K562 (cell line): ENCODE data around the gene GLRX2. TPM values are rescaled to one million over a fixed set of nuclear protein-coding genes. Genes with fewer than 3 reads are reported as not detected.

Experiments
- CBFA2T2 ChIP-seq: fragments of 450-650 bp; conservative IDR thresholded peaks from 2 replicates; pipeline ENCODE4 v1.6.1; 2017; ENCODE audit warnings: mild to moderate bottlenecking
- CBX2 ChIP-seq: fragments of 200-600 bp; sonication (generic); IDR thresholded peaks from one replicate; pipeline ENCODE4 v1.6.1; 2012; ENCODE audit warnings: mild to moderate bottlenecking, low read length, inconsistent platforms; ENCODE audit not compliant: insufficient read depth, poor library complexity, severe bottlenecking
- EHMT2 ChIP-seq: fragments of 450-650 bp; IDR thresholded peaks from 2 replicates; pipeline ENCODE4 v1.6.1; 2018; ENCODE audit warnings: antibody characterized with exemption
- GTF2E2 ChIP-seq: fragments of 200-800 bp; sonication (Bioruptor generic); IDR thresholded peaks from 2 replicates; pipeline ENCODE4 v1.6.1; 2016; ENCODE audit warnings: missing genetic modification characterization, missing compliant biosample characterization
- KAT7 ChIP-seq: sonication (generic); formaldehyde crosslinking; IDR thresholded peaks from 2 replicates; pipeline ENCODE4 v1.8.0; 2022; ENCODE audit warnings: missing genetic modification reagents, mild to moderate bottlenecking, borderline replicate concordance
- NR2C2 ChIP-seq, 2 experiments: fragments of 200-800 bp in 1 of 2; sonication (Bioruptor generic) in 1 of 2; sonication (generic) in 1 of 2; formaldehyde crosslinking in 1 of 2; IDR thresholded peaks; 2 replicates each; pipeline versions ENCODE4 v1.6.1 to v1.8.0; 2016 to 2022; ENCODE audit warnings: mild to moderate bottlenecking in 1 of 2, missing compliant biosample characterization in 1 of 2, missing genetic modification characterization in 1 of 2, missing genetic modification reagents in 1 of 2
- PHF20 ChIP-seq: fragments of 450-650 bp; IDR thresholded peaks from 2 replicates; pipeline ENCODE4 v1.6.1; 2018; ENCODE audit not compliant: partially characterized antibody
- PTBP1 ChIP-seq: fragments of 200-400 bp; formaldehyde crosslinking; IDR thresholded peaks from 2 replicates; pipeline ENCODE4 v1.6.1; 2017; ENCODE audit warnings: low read depth, low read length
- RBBP5 ChIP-seq: fragments of 200-600 bp; sonication (generic); IDR thresholded peaks from 2 replicates; pipeline ENCODE4 v1.6.1; 2012; ENCODE audit warnings: borderline replicate concordance, mild to moderate bottlenecking, low read length, control low read depth, inconsistent platforms; ENCODE audit not compliant: insufficient read depth, poor library complexity, severe bottlenecking
- SLC30A9 ChIP-seq: fragments of 250-450 bp; sonication (Bioruptor Pico); IDR thresholded peaks from 2 replicates; pipeline ENCODE4 v1.8.0; 2022; ENCODE audit warnings: mild to moderate bottlenecking, moderate library complexity
- TCF7 ChIP-seq: sonication (generic); IDR thresholded peaks from 2 replicates; pipeline ENCODE4 v1.6.1; 2016; ENCODE audit warnings: antibody characterized with exemption, borderline replicate concordance
- TEAD4 ChIP-seq, 2 experiments: sonication (generic) in 1 of 2; formaldehyde crosslinking in 1 of 2; IDR thresholded peaks; 2 replicates each; pipeline versions ENCODE4 v1.6.1 to v1.8.0; 2012 to 2022; ENCODE audit warnings: borderline replicate concordance in 1 of 2, inconsistent platforms in 1 of 2, low read length in 1 of 2, mild to moderate bottlenecking in 1 of 2, missing genetic modification reagents in 1 of 2
- TOE1 ChIP-seq, 2 experiments: fragments of 450-650 bp in 1 of 2; sonication (generic) in 1 of 2; formaldehyde crosslinking in 1 of 2; IDR thresholded peaks; 2 replicates each; pipeline versions ENCODE4 v1.7.1 to v1.8.0; 2016 to 2022; ENCODE audit warnings: borderline replicate concordance in 2 of 2, mild to moderate bottlenecking in 2 of 2, antibody characterized with exemption in 1 of 2, inconsistent platforms in 1 of 2, low read depth in 1 of 2, missing genetic modification reagents in 1 of 2, moderate library complexity in 1 of 2
- TRIM25 ChIP-seq: fragments of 450-650 bp; IDR thresholded peaks from 2 replicates; pipeline ENCODE4 v1.7.0; 2016; ENCODE audit warnings: borderline replicate concordance
- U2AF1 ChIP-seq: fragments of 200-400 bp; formaldehyde crosslinking; optimal IDR thresholded peaks from 2 replicates; pipeline ENCODE3; 2017; ENCODE audit warnings: mild to moderate bottlenecking, low read depth, low read length, moderate library complexity
- ZNF175 ChIP-seq: fragments of 200-800 bp; sonication (Bioruptor generic); IDR thresholded peaks from 2 replicates; pipeline ENCODE4 v1.6.1; 2016; ENCODE audit warnings: low read depth, mild to moderate bottlenecking, missing genetic modification characterization, missing compliant biosample characterization
- ZNF436 ChIP-seq: fragments of 250-450, 450-650 bp; sonication (Bioruptor Pico); formaldehyde crosslinking; IDR thresholded peaks from 2 replicates; pipeline ENCODE4 v1.7.0; 2020; ENCODE audit warnings: mild to moderate bottlenecking
- ZNF764 ChIP-seq: fragments of 250-450 bp; sonication (Bioruptor Pico); IDR thresholded peaks from 2 replicates; pipeline ENCODE4 v1.4.0; 2020; ENCODE audit warnings: low read depth, mild to moderate bottlenecking, moderate library complexity
- polyA plus RNA-seq, 8 experiments: library from polyadenylated mRNA; depleted of rRNA in 4 of 8; stranded (reverse) in 5 of 8; unstranded in 3 of 8; fragments of >200 nt; fragmentation: Nextera tagmentation in 2 of 8; fragmentation: Illumina TruSeq in 1 of 8; extraction: Ambion mirVana in 2 of 8; extraction: Trizol in 1 of 8; gene quantifications; 2 replicates each; pipeline versions ENCODE4 v1.2.1 to v1.2.3, GENCODE V29; 2011 to 2014; ENCODE audit warnings: inconsistent platforms in 1 of 8, missing spikeins in 1 of 8
- total RNA-seq, 7 experiments: library from RNA; depleted of rRNA in 6 of 7; stranded (reverse); fragments of >200 nt in 6 of 7; fragmentation: Illumina TruSeq in 2 of 7; extraction: Trizol in 2 of 7; gene quantifications; 2 replicates each; pipeline versions ENCODE4 v1.2.1 to v1.2.3, GENCODE V29; 2011 to 2021; ENCODE audit warnings: low replicate concordance in 1 of 7
- TF ChIP-seq, protein P1 (sequence below): sonication (generic); formaldehyde crosslinking; IDR thresholded peaks from 2 replicates; pipeline ENCODE4 v1.4.0; 2020; ENCODE audit warnings: mild to moderate bottlenecking, missing genetic modification reagents
- TF ChIP-seq, protein P2 (sequence below): fragments of 200-800 bp; sonication (Bioruptor generic); IDR thresholded peaks from 2 replicates; pipeline ENCODE4 v1.6.1; 2017; ENCODE audit warnings: missing genetic modification characterization, missing compliant biosample characterization

The GLRX2 gene
- total and polyA plus RNA-seq, 9 of the 15 experiments (the other 6 are each of a cell fraction or from before 2014, with no cell fraction given): 13.3 to 82.6 (median 55.1) TPM

DNA sequence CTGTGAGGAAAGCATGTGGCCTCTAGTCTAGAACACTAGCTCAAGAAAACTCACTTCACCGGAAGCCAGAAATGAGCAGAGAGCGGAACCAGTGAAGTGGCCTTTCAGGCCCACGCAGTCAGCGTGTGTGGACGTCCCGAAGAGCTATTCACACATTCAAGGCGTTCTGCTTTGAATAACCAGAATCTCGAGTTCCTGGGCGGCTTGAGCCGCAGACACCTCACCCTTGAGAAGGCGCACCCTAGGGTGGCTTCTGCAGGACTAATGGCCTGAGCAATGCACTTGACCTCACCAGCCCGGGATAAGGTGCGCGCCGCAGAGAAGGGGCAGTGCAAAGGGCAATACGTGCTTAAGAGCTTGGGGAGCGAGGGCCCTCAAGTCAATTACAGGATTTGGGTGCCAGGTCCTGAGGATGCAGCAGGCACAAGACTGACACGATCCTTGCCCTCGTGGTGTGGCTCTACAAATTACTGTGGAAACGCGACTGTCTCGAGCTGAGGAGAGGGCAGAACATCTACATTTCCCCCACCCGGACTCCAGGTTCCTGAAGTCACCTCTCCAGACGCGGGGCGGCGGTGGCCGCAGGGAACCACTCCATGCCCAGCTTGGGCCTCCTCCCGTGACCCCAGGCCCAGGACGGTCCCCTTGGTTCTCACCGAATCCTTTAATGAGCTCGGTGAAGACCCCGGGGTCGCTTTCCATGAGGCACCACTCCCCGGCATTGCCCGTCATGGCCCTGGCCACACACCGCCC, 46.5 kb downstream of the GLRX2 start (continued):
- TF ChIP-seq ZNF764 (0 out of 2 replicates have a peak, but pooled peaks have one; percentile 38), ZNF175 (CRISPR knock-in tag) (no peak), ZNF436 (CRISPR knock-in tag) (peak; percentile 71; the same call in 1 of the 2 replicates), CBX2 (no peak), NR2C2 (CRISPR knock-in tag; IDR thresholded peaks at IDR 0.05) (no peak), NR2C2 (tag; IDR thresholded peaks at IDR 0.05) (no peak; the same call in 1 of the 2 replicates), TEAD4 (IDR thresholded peaks at IDR 0.05; ENCODE audit: low read length) (no peak; the same call in none of the 2 replicates), TEAD4 (CRISPR knock-in tag; IDR thresholded peaks at IDR 0.05; ENCODE audit: borderline replicate concordance) (no peak), PHF20 (no peak), GTF2E2 (no peak), KAT7 (CRISPR knock-in tag) (peak; percentile 83; the same call in 1 of the 2 replicates), TRIM25 (no peak), TOE1 (IDR thresholded peaks at IDR 0.05; ENCODE audit: borderline replicate concordance) (no peak), TOE1 (CRISPR knock-in tag; IDR thresholded peaks at IDR 0.05; ENCODE audit: borderline replicate concordance, low read depth) (0 out of 2 replicates have a peak, but pooled peaks have one; percentile 81), CBFA2T2 (no peak), SLC30A9 (no peak), U2AF1 (no peak), EHMT2 (no peak), PTBP1 (0 out of 2 replicates have a peak, but pooled peaks have one; percentile 18), TCF7 (no peak), RBBP5 (peak; percentile 22)
- TF ChIP-seq, protein P1, sequence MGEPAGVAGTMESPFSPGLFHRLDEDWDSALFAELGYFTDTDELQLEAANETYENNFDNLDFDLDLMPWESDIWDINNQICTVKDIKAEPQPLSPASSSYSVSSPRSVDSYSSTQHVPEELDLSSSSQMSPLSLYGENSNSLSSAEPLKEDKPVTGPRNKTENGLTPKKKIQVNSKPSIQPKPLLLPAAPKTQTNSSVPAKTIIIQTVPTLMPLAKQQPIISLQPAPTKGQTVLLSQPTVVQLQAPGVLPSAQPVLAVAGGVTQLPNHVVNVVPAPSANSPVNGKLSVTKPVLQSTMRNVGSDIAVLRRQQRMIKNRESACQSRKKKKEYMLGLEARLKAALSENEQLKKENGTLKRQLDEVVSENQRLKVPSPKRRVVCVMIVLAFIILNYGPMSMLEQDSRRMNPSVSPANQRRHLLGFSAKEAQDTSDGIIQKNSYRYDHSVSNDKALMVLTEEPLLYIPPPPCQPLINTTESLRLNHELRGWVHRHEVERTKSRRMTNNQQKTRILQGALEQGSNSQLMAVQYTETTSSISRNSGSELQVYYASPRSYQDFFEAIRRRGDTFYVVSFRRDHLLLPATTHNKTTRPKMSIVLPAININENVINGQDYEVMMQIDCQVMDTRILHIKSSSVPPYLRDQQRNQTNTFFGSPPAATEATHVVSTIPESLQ (CRISPR knock-in tag): peak; percentile 27; the same call in 1 of the 2 replicates
- TF ChIP-seq, protein P2, sequence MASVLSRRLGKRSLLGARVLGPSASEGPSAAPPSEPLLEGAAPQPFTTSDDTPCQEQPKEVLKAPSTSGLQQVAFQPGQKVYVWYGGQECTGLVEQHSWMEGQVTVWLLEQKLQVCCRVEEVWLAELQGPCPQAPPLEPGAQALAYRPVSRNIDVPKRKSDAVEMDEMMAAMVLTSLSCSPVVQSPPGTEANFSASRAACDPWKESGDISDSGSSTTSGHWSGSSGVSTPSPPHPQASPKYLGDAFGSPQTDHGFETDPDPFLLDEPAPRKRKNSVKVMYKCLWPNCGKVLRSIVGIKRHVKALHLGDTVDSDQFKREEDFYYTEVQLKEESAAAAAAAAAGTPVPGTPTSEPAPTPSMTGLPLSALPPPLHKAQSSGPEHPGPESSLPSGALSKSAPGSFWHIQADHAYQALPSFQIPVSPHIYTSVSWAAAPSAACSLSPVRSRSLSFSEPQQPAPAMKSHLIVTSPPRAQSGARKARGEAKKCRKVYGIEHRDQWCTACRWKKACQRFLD (CRISPR knock-in tag): peak; percentile 90
